HCT116 (cell line): ENCODE data around the gene NCR1.

Experiments used
- CEBPB ChIP-seq: IDR thresholded peaks from 2 replicates; pipeline ENCODE4 v1.6.1; 2012; ENCODE audit warnings: low read depth
- CTCF ChIP-seq, 3 experiments: fragments of 200-600 bp in 1 of 3; sonication (generic) in 1 of 3; IDR thresholded peaks in 2 of 3; conservative IDR thresholded peaks in 1 of 3; 2 replicates each; pipeline ENCODE4 v1.5.1; 2012 to 2017; ENCODE audit warnings: low read depth in 2 of 3, low read length in 2 of 3, antibody characterized with exemption in 1 of 3, borderline replicate concordance in 1 of 3, control low read depth in 1 of 3, mild to moderate bottlenecking in 1 of 3, mixed read lengths in 1 of 3, mixed run types in 1 of 3, moderate library complexity in 1 of 3; ENCODE audit not compliant: insufficient read depth in 1 of 3
- EZH2 ChIP-seq: fragments of 200-600 bp; sonication (generic); IDR thresholded peaks from 2 replicates; pipeline ENCODE4 v1.6.1; 2017; ENCODE audit warnings: antibody characterized with exemption, mixed run types
- MAX ChIP-seq: IDR thresholded peaks from 2 replicates; pipeline ENCODE4 v1.6.1; 2012
- POLR2A ChIP-seq: IDR thresholded peaks from 2 replicates; pipeline ENCODE4 v1.7.0; 2011; ENCODE audit warnings: borderline replicate concordance; ENCODE audit not compliant: insufficient read depth, insufficient read length; ENCODE audit errors: extremely low read depth
- POLR2AphosphoS5 ChIP-seq: IDR thresholded peaks from 2 replicates; pipeline ENCODE4 v1.6.1; 2011; ENCODE audit warnings: mild to moderate bottlenecking, low read depth, low read length, moderate library complexity
- SRF ChIP-seq: IDR thresholded peaks from 2 replicates; pipeline ENCODE4 v1.6.1; 2012; ENCODE audit warnings: low read depth
- YY1 ChIP-seq: IDR thresholded peaks from 2 replicates; pipeline ENCODE4 v1.6.1; 2011; ENCODE audit warnings: low read length, low read depth, moderate library complexity, mild to moderate bottlenecking; ENCODE audit not compliant: insufficient replicate concordance; ENCODE audit errors: extremely low read depth
- TF ChIP-seq, protein P1 (sequence below): IDR thresholded peaks from 2 replicates; pipeline ENCODE4 v1.6.1; 2011; ENCODE audit warnings: mild to moderate bottlenecking, low read length, moderate library complexity; ENCODE audit not compliant: insufficient replicate concordance; ENCODE audit errors: extremely low read depth

GRCh38 chr19:54955376-54955775, 49.4 kb downstream of the NCR1 start:
- TF ChIP-seq CTCF (IDR thresholded peaks at IDR 0.05 in 2 of 3, conservative IDR thresholded peaks at IDR 0.05 in 1 of 3; ENCODE audit: borderline replicate concordance in 1 of 3, insufficient read depth in 1 of 3, low read depth in 2 of 3, low read length in 2 of 3) (no peak), CEBPB (no peak), POLR2A (no peak), EZH2 (no peak), POLR2AphosphoS5 (no peak), YY1 (no peak), SRF (no peak), MAX (no peak)
- TF ChIP-seq, protein P1, sequence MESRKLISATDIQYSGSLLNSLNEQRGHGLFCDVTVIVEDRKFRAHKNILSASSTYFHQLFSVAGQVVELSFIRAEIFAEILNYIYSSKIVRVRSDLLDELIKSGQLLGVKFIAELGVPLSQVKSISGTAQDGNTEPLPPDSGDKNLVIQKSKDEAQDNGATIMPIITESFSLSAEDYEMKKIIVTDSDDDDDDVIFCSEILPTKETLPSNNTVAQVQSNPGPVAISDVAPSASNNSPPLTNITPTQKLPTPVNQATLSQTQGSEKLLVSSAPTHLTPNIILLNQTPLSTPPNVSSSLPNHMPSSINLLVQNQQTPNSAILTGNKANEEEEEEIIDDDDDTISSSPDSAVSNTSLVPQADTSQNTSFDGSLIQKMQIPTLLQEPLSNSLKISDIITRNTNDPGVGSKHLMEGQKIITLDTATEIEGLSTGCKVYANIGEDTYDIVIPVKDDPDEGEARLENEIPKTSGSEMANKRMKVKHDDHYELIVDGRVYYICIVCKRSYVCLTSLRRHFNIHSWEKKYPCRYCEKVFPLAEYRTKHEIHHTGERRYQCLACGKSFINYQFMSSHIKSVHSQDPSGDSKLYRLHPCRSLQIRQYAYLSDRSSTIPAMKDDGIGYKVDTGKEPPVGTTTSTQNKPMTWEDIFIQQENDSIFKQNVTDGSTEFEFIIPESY = no peak
